H1 (cell line): ENCODE data around the gene TTC33. TPM values are rescaled to one million over a fixed set of nuclear protein-coding genes. Genes with fewer than 3 reads are reported as not detected.

ENCODE experiments used
- CTCF ChIA-PET: fragments of 300-600 bp; sonication (Branson Sonifier 250); formaldehyde crosslinking; loops from one replicate; lab custom pipeline; 2021; ENCODE audit not compliant: partially characterized antibody; lab: Charles Lee
- POLR2A ChIA-PET: fragments of 300-600 bp; sonication (Branson Sonifier 250); formaldehyde crosslinking; loops from one replicate; lab custom pipeline; 2021; ENCODE audit warnings: inconsistent platforms; ENCODE audit not compliant: partially characterized antibody; lab: Charles Lee
- DNase-seq, 2 experiments: peaks; one replicate each; pipeline versions ENCODE4 v3.0.0 to v3.0.0-alpha.2; 2010 to 2022; ENCODE audit warnings: low spot score in 2 of 2, low read depth in 1 of 2, mixed read lengths in 1 of 2
- FAIRE-seq: peaks from 2 replicates; lab custom pipeline; 2011; peaks lifted over from hg19 to GRCh38; lab: Jason Lieb, UNC
- H2AFZ ChIP-seq: 2 replicates; pipeline ENCODE4 v1.8.1; 2012; ENCODE audit warnings: low read length, inconsistent platforms
- H2AK5ac ChIP-seq: 2 replicates; pipeline ENCODE4 v1.6.1; 2013; ENCODE audit warnings: low read depth, low read length
- H2BK120ac ChIP-seq: replicated peaks from 2 replicates; pipeline ENCODE3; 2013; ENCODE audit warnings: low read depth, low read length, inconsistent platforms
- H2BK12ac ChIP-seq: 2 replicates; pipeline ENCODE4 v1.6.1; 2013; ENCODE audit warnings: low read depth, low read length
- H2BK15ac ChIP-seq: 2 replicates; pipeline ENCODE4 v1.6.1; 2013; ENCODE audit warnings: low read length
- H2BK20ac ChIP-seq: 2 replicates; pipeline ENCODE4 v1.6.1; 2013; ENCODE audit warnings: low read length
- H2BK5ac ChIP-seq: 2 replicates; pipeline ENCODE4 v1.6.1; 2013; ENCODE audit warnings: low read depth, low read length
- H3K14ac ChIP-seq: 2 replicates; pipeline ENCODE4 v1.6.1; 2013; ENCODE audit warnings: inconsistent platforms; ENCODE audit not compliant: insufficient read length
- H3K18ac ChIP-seq: 2 replicates; pipeline ENCODE4 v1.6.1; 2013; ENCODE audit warnings: low read length; ENCODE audit errors: extremely low read depth
- H3K23ac ChIP-seq: 2 replicates; pipeline ENCODE4 v1.6.1; 2013; ENCODE audit warnings: inconsistent platforms; ENCODE audit not compliant: insufficient read length
- H3K23me2 ChIP-seq: 2 replicates; pipeline ENCODE4 v1.6.1; 2013; ENCODE audit warnings: low read depth, low read length
- H3K27ac ChIP-seq: 2 replicates; pipeline ENCODE4 v1.6.1; 2011; ENCODE audit warnings: low read depth, low read length, inconsistent platforms
- H3K27me3 ChIP-seq, 4 experiments: replicated peaks in 1 of 4; 1 replicate in 1 of 4; 2 replicates in 3 of 4; pipeline versions ENCODE4 v1.6.1 to v1.8.1; 2011 to 2013; ENCODE audit warnings: low read length in 3 of 4, mild to moderate bottlenecking in 3 of 4, inconsistent platforms in 2 of 4, mixed read lengths in 2 of 4, moderate library complexity in 1 of 4; ENCODE audit not compliant: control insufficient read depth in 3 of 4, insufficient read depth in 3 of 4; ENCODE audit errors: extremely low read depth in 1 of 4
- H3K36me3 ChIP-seq, 4 experiments: 2 replicates each; pipeline versions ENCODE4 v1.6.1 to v1.8.1; 2011 to 2013; ENCODE audit warnings: mild to moderate bottlenecking in 4 of 4, low read length in 3 of 4, moderate library complexity in 2 of 4, control low read depth in 1 of 4, inconsistent platforms in 1 of 4; ENCODE audit not compliant: insufficient read depth in 4 of 4, control insufficient read depth in 2 of 4
- H3K4ac ChIP-seq: replicated peaks from 2 replicates; pipeline ENCODE3; 2013; ENCODE audit warnings: low read length, low read depth, mixed read lengths, inconsistent platforms; ENCODE audit not compliant: insufficient read length
- H3K4me1 ChIP-seq, 4 experiments: replicated peaks in 1 of 4; 1 replicate in 1 of 4; 2 replicates in 3 of 4; pipeline versions ENCODE4 v1.6.1 to v1.8.1; 2011 to 2013; ENCODE audit warnings: low read length in 3 of 4, inconsistent platforms in 2 of 4, mixed read lengths in 1 of 4; ENCODE audit not compliant: insufficient read depth in 4 of 4, control insufficient read depth in 3 of 4
- H3K4me2 ChIP-seq, 2 experiments: 2 replicates each; pipeline versions ENCODE4 v1.6.1 to v1.8.1; 2011 to 2013; ENCODE audit warnings: low read depth in 2 of 2, low read length in 2 of 2, control low read depth in 1 of 2, inconsistent platforms in 1 of 2, mild to moderate bottlenecking in 1 of 2; ENCODE audit not compliant: insufficient read depth in 1 of 2
- H3K4me3 ChIP-seq, 4 experiments: fragments of 200-600, 300-600 bp in 1 of 4; sonication (generic), shearing (Covaris generic), sonication (Bioruptor Twin) in 1 of 4; 2 replicates each; pipeline versions ENCODE4 v1.5.1 to v1.8.1; 2011 to 2016; ENCODE audit warnings: low read length in 4 of 4, low read depth in 3 of 4, control low read depth in 2 of 4, inconsistent platforms in 2 of 4, mild to moderate bottlenecking in 2 of 4, mixed read lengths in 1 of 4, moderate library complexity in 1 of 4; ENCODE audit not compliant: insufficient read depth in 2 of 4; ENCODE audit errors: extremely low read depth in 1 of 4
- H3K56ac ChIP-seq: replicated peaks from 2 replicates; pipeline ENCODE3; 2013; ENCODE audit warnings: low read depth, mild to moderate bottlenecking, mixed read lengths, low read length, inconsistent platforms; ENCODE audit not compliant: insufficient read length
- H3K79me1 ChIP-seq: 2 replicates; pipeline ENCODE4 v1.6.1; 2013; ENCODE audit warnings: low read depth, low read length, control low read depth
- H3K79me2 ChIP-seq, 2 experiments: 2 replicates each; pipeline versions ENCODE4 v1.6.1 to v1.8.1; 2012 to 2013; ENCODE audit warnings: low read length in 2 of 2, mild to moderate bottlenecking in 2 of 2, inconsistent platforms in 1 of 2; ENCODE audit not compliant: insufficient read depth in 2 of 2, control insufficient read depth in 1 of 2
- H3K9ac ChIP-seq, 4 experiments: replicated peaks in 1 of 4; 1 replicate in 1 of 4; 2 replicates in 3 of 4; pipeline versions ENCODE4 v1.6.1 to v1.8.1; 2011 to 2013; ENCODE audit warnings: low read depth in 3 of 4, low read length in 3 of 4, control low read depth in 2 of 4, mild to moderate bottlenecking in 2 of 4, moderate library complexity in 2 of 4, inconsistent platforms in 1 of 4; ENCODE audit errors: extremely low read depth in 1 of 4
- H3K9me3 ChIP-seq, 2 experiments: 2 replicates each; pipeline versions ENCODE4 v1.6.1 to v1.8.1; 2012 to 2013; ENCODE audit warnings: mild to moderate bottlenecking in 2 of 2, moderate library complexity in 2 of 2, control low read depth in 1 of 2, inconsistent platforms in 1 of 2, low read depth in 1 of 2, low read length in 1 of 2, mixed read lengths in 1 of 2; ENCODE audit not compliant: insufficient read depth in 2 of 2
- H4K20me1 ChIP-seq, 2 experiments: replicated peaks in 1 of 2; 2 replicates each; pipeline versions ENCODE3 to v1.8.1; 2011 to 2013; ENCODE audit warnings: inconsistent platforms in 2 of 2, low read length in 2 of 2, mild to moderate bottlenecking in 1 of 2; ENCODE audit not compliant: insufficient read depth in 2 of 2, control insufficient read depth in 1 of 2
- H4K5ac ChIP-seq: 2 replicates; pipeline ENCODE4 v1.6.1; 2013; ENCODE audit warnings: low read length, low read depth, mixed read lengths, inconsistent platforms; ENCODE audit not compliant: insufficient read length
- H4K8ac ChIP-seq: 2 replicates; pipeline ENCODE4 v1.8.0; 2013; ENCODE audit warnings: mild to moderate bottlenecking, moderate library complexity, low read length, inconsistent platforms; ENCODE audit not compliant: insufficient read depth; ENCODE audit errors: extremely low read depth
- H4K91ac ChIP-seq: replicated peaks from 2 replicates; pipeline ENCODE3; 2013; ENCODE audit warnings: low read length, mixed read lengths, inconsistent platforms; ENCODE audit not compliant: insufficient read length
- ASH2L ChIP-seq: fragments of 200-600, 300-600 bp; sonication (generic); IDR thresholded peaks from one replicate; pipeline ENCODE4 v1.7.1; 2017; ENCODE audit warnings: low read length
- ATF2 ChIP-seq: IDR thresholded peaks from 2 replicates; pipeline ENCODE4 v1.6.1; 2012; ENCODE audit warnings: low read length, inconsistent platforms
- BCL11A ChIP-seq, 2 experiments: IDR thresholded peaks; one replicate each; pipeline ENCODE4 v1.6.1; 2011; ENCODE audit warnings: low read depth in 2 of 2, low read length in 2 of 2, mild to moderate bottlenecking in 2 of 2
- GABPA ChIP-seq: IDR thresholded peaks from 2 replicates; pipeline ENCODE4 v1.6.1; 2011; ENCODE audit warnings: mild to moderate bottlenecking, low read length, moderate library complexity, borderline replicate concordance; ENCODE audit not compliant: insufficient read depth
- HDAC2 ChIP-seq, 2 experiments: fragments of 300-600 bp in 1 of 2; sonication (generic) in 1 of 2; IDR thresholded peaks; 2 replicates each; pipeline ENCODE4 v1.6.1; 2011 to 2012; ENCODE audit warnings: low read depth in 2 of 2, low read length in 2 of 2, mild to moderate bottlenecking in 2 of 2, moderate library complexity in 2 of 2, borderline replicate concordance in 1 of 2, inconsistent platforms in 1 of 2
- JUN ChIP-seq: IDR thresholded peaks from 2 replicates; pipeline ENCODE4 v1.6.1; 2011; ENCODE audit warnings: low read depth, mild to moderate bottlenecking, improper control_type of control experiment, low read length
- POU5F1 ChIP-seq: IDR thresholded peaks from 2 replicates; pipeline ENCODE4 v1.6.1; 2011; ENCODE audit warnings: low read depth, mild to moderate bottlenecking, low read length, moderate library complexity
- SIRT6 ChIP-seq: IDR thresholded peaks from one replicate; pipeline ENCODE4 v1.7.1; 2012; ENCODE audit warnings: low read length, inconsistent platforms
- SIX5 ChIP-seq: IDR thresholded peaks from 2 replicates; pipeline ENCODE4 v1.6.1; 2011; ENCODE audit warnings: mild to moderate bottlenecking, low read depth, low read length
- TCF12 ChIP-seq: IDR thresholded peaks from 2 replicates; pipeline ENCODE4 v1.6.1; 2011; ENCODE audit warnings: low read depth, mild to moderate bottlenecking, low read length
- WGBS, 2 experiments: shearing (Covaris generic) in 1 of 2; methylation state at CpG; one replicate each; pipeline versions ENCODE4 v1.1.6 to v1.1.7; 2013 to 2015; ENCODE audit warnings: low lambda C conversion rate in 2 of 2, mixed read lengths in 2 of 2, inconsistent platforms in 1 of 2, low coverage in 1 of 2, missing lambda C conversion rate in 1 of 2; ENCODE audit not compliant: insufficient replicate concordance in 2 of 2, insufficient coverage in 1 of 2, insufficient read length in 1 of 2; ENCODE audit errors: extremely low coverage in 1 of 2, missing lambda C conversion rate in 1 of 2; 5-methylcytosine and 5-hydroxymethylcytosine counted together
- polyA plus RNA-seq, 7 experiments: library from polyadenylated mRNA; depleted of rRNA in 3 of 7; stranded (reverse) in 5 of 7; unstranded in 2 of 7; fragments of >200 nt in 5 of 7; fragments of 200-250 nt in 2 of 7; gene quantifications; 1 replicate in 5 of 7; 2 replicates in 1 of 7; 4 replicates in 1 of 7; pipeline versions ENCODE4 v1.2.1 to v1.2.3, GENCODE V29; 2011 to 2013; ENCODE audit warnings: missing spikeins in 2 of 7, mixed read lengths in 2 of 7
- total RNA-seq: library from RNA; stranded (reverse); fragmentation: NEBNext Ultra II Directional; extraction: Animal tissue kit (Norgen Biotek cat#: 25700); gene quantifications from 2 replicates; pipeline ENCODE4 v1.2.1, GENCODE V29; 2021

The TTC33 gene
- total and polyA plus RNA-seq, 2 of the 8 experiments (the other 6 are each of a cell fraction or from before 2014, with no cell fraction given), result 1.2 to 12.6 TPM

- H2BK5ac ChIP-seq, result no peak overlapping the region
- ChIA-PET POLR2A (no interaction called here), CTCF (interaction anchor here (1.3 kb wide), 1 partner anchor 13 kb away, joined by 4 read pairs; no protein-coding TSS in a partner anchor)
- H3K23me2 ChIP-seq, result no peaks in the 10 kb centered on the region
- H3K79me2 ChIP-seq, result no peaks in the 10 kb centered on the region
- no peak overlapping the region for H3K23ac ChIP-seq
- no peak overlapping the region for H3K27ac ChIP-seq
- no peaks in the 10 kb centered on the region for H3K4me1 ChIP-seq
- H2AFZ ChIP-seq, result no peak overlapping the region
- H3K36me3 ChIP-seq, result no peaks in the 10 kb centered on the region
- H3K4me3 ChIP-seq, result no peak overlapping the region
- no peaks in the 10 kb centered on the region for H3K27me3 ChIP-seq
- no peak for DNase-seq
- H2AK5ac ChIP-seq, result no peak overlapping the region
- H3K4ac ChIP-seq, result no peak overlapping the region
- H4K8ac ChIP-seq, result no peak overlapping the region
- no peak overlapping the region for H4K91ac ChIP-seq
- no peak overlapping the region for H3K56ac ChIP-seq
- H2BK12ac ChIP-seq, result no peak overlapping the region
- H4K5ac ChIP-seq, result no peak overlapping the region
- H2BK20ac ChIP-seq, result no peak overlapping the region
- no peak for FAIRE-seq
- H3K79me1 ChIP-seq, result no peaks in the 10 kb centered on the region
- no peak overlapping the region for H3K4me2 ChIP-seq
- H3K14ac ChIP-seq, result no peak overlapping the region
- H3K9ac ChIP-seq, result no peak overlapping the region
- WGBS, 2 experiments, result 88% methylated on average over 1 of the region's 1 CpG; no CpG with 5 or more reads in 1 of the 2 experiments
- H4K20me1 ChIP-seq, result no peaks in the 10 kb centered on the region
- no peak overlapping the region for H2BK15ac ChIP-seq
- H3K9me3 ChIP-seq, result no peaks in the 10 kb centered on the region
- no peak overlapping the region for H3K18ac ChIP-seq
- no peak overlapping the region for H2BK120ac ChIP-seq
- TF ChIP-seq JUN (no peak), SIRT6 (no peak), ATF2 (no peak), POU5F1 (no peak), BCL11A (IDR thresholded peaks at IDR 0.05; ENCODE audit: low read depth in 2 of 2, low read length in 2 of 2) (no peak), TCF12 (no peak), HDAC2 (IDR thresholded peaks at IDR 0.05; ENCODE audit: borderline replicate concordance in 1 of 2, low read depth in 2 of 2, low read length in 2 of 2) (no peak), GABPA (no peak), ASH2L (no peak), SIX5 (no peak)
Measured at GRCh38 chr5:40600383-40600782, 155.4 kb downstream of the TTC33 start.
